Mesendoderm (in vitro differentiated cells): ENCODE results near the gene GALNT1.
A peak's percentile ranks its signal among the peaks of the same experiment; 100 is the strongest.

ENCODE experiments used
- DNase-seq: peaks from one replicate; pipeline ENCODE4 v3.0.0; 2013
- H2AK5ac ChIP-seq: 2 replicates; pipeline ENCODE4 v1.6.1; 2013; ENCODE audit warnings: low read length, inconsistent platforms
- H2BK120ac ChIP-seq: 2 replicates; pipeline ENCODE4 v1.6.1; 2013; ENCODE audit warnings: low read depth, mild to moderate bottlenecking, low read length, moderate library complexity, mixed read lengths
- H2BK15ac ChIP-seq: replicated peaks from 2 replicates; pipeline ENCODE4 v1.6.1; 2013; ENCODE audit warnings: low read depth, mild to moderate bottlenecking, moderate library complexity
- H2BK5ac ChIP-seq: 2 replicates; pipeline ENCODE4 v1.6.1; 2013; ENCODE audit warnings: low read length, inconsistent platforms
- H3K18ac ChIP-seq: 2 replicates; pipeline ENCODE4 v1.6.1; 2013; ENCODE audit warnings: mild to moderate bottlenecking, low read length, mixed read lengths
- H3K23ac ChIP-seq: one replicate; pipeline ENCODE4 v1.6.1; 2013; ENCODE audit warnings: low read length
- H3K27ac ChIP-seq: 2 replicates; pipeline ENCODE4 v1.5.1; 2013; ENCODE audit warnings: low read depth, mild to moderate bottlenecking, inconsistent platforms, low read length, moderate library complexity
- H3K27me3 ChIP-seq: 2 replicates; pipeline ENCODE4 v1.6.1; 2013; ENCODE audit warnings: low read length, control low read depth, mild to moderate bottlenecking, inconsistent platforms; ENCODE audit not compliant: insufficient read depth, poor library complexity
- H3K36me3 ChIP-seq: 2 replicates; pipeline ENCODE4 v1.6.1; 2013; ENCODE audit warnings: low read length, inconsistent platforms; ENCODE audit not compliant: control insufficient read depth, insufficient read depth
- H3K4ac ChIP-seq: one replicate; pipeline ENCODE4 v1.6.1; 2013; ENCODE audit warnings: low read depth, mild to moderate bottlenecking, low read length, moderate library complexity
- H3K4me1 ChIP-seq: 2 replicates; pipeline ENCODE4 v1.6.1; 2013; ENCODE audit warnings: low read depth, low read length, inconsistent platforms; ENCODE audit not compliant: control insufficient read depth
- H3K4me2 ChIP-seq: 2 replicates; pipeline ENCODE4 v1.6.1; 2013; ENCODE audit warnings: low read length
- H3K4me3 ChIP-seq: 2 replicates; pipeline ENCODE4 v1.5.1; 2013; ENCODE audit warnings: mild to moderate bottlenecking, low read length
- H3K56ac ChIP-seq: one replicate; pipeline ENCODE4 v1.6.1; 2013; ENCODE audit warnings: low read length
- H3K79me1 ChIP-seq: 2 replicates; pipeline ENCODE4 v1.6.1; 2013; ENCODE audit warnings: low read length, inconsistent platforms
- H3K79me2 ChIP-seq: 2 replicates; pipeline ENCODE4 v1.6.1; 2013; ENCODE audit warnings: mild to moderate bottlenecking, low read length; ENCODE audit not compliant: control insufficient read depth, insufficient read depth
- H3K9ac ChIP-seq: 2 replicates; pipeline ENCODE4 v1.6.1; 2013; ENCODE audit warnings: low read length, inconsistent platforms
- H4K5ac ChIP-seq: one replicate; pipeline ENCODE4 v1.6.1; 2013; ENCODE audit warnings: low read length
- H4K8ac ChIP-seq: one replicate; pipeline ENCODE4 v1.6.1; 2013; ENCODE audit warnings: low read depth, mild to moderate bottlenecking, control low read depth, low read length, moderate library complexity
- WGBS: extraction: QIAGEN DNeasy Blood & Tissue Kit; methylation state at CpG from one replicate; pipeline ENCODE4 v1.1.7; 2013; ENCODE audit warnings: low lambda C conversion rate, missing lambda C conversion rate; ENCODE audit not compliant: insufficient coverage; ENCODE audit errors: extremely low coverage; 5-methylcytosine and 5-hydroxymethylcytosine counted together

The GALNT1 gene

DNA sequence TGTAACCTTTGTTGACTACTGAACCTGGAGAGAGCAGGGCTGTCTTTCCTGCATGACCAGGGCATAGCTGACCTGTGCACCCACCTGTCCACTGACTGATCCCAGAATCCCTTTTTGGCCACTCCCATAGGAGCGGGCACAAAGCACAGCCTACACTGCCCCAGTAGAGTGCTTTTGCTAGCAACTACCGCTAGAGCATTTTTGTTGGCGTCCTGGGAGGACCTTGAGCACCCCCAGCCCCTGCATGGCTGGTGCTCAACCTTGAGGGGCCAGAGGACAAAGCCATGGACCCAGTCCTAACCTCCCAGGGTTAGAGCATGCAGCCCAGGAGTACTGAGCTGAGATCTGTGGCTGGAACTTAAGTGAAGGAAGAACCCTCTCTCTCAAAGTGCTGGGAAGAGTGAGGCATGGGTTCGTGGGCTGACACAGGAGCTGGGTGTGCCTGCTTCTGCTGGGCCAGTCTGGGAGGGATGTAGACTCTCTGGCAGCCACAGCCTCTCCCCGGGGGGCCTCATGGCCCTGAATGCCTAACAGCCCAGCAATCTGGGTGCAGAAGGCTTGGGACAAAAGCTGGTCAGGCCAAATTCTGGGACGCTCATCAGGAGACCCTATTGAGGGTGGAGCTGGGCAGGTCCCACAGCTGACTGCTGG is 140.0 kb downstream of the GALNT1 start:
- no CpG with 5 or more reads among the region's 6 CpGs for WGBS
- Histone ChIP-seq H3K4me3 (no peak overlapping the region), H2BK120ac (no peak overlapping the region), H2BK15ac (no peak overlapping the region), H3K79me1 (no peaks in the 10 kb centered on the region), H3K4ac (no peak overlapping the region), H3K27ac (no peak overlapping the region), H3K23ac (no peak overlapping the region), H3K36me3 (no peaks in the 10 kb centered on the region), H3K9ac (no peak overlapping the region), H4K5ac (no peak overlapping the region), H2AK5ac (no peak overlapping the region), H3K27me3 (no peaks in the 10 kb centered on the region), H3K79me2 (no peaks in the 10 kb centered on the region), H3K4me2 (no peak overlapping the region), H2BK5ac (no peak overlapping the region), H3K56ac (no peak overlapping the region), H3K18ac (no peak overlapping the region), H3K4me1 (no peaks in the 10 kb centered on the region), H4K8ac (no peak overlapping the region)
- no peak for DNase-seq

DNA sequence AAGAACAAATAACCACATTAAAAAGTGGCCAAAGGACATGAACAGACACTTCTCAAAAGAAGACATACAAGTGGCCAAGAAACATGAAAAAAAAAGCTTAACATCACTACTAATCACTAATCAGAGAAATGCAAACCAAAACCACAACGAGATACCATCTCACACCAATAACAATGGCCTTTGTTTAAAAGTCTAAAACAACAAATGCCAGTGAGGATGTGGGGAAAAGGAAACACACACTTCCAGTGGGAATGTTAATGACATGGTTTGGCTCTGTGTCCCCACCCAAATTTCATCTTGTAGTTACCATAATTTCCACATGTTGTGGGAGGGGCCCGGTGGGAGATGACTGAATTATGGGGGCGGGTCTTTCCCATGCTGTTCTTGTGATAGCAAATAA is 147.1 kb downstream of the GALNT1 start:
- H4K8ac ChIP-seq, result no peak overlapping the region
- H2AK5ac ChIP-seq, result no peak overlapping the region
- no peak overlapping the region for H2BK15ac ChIP-seq
- no peak overlapping the region for H2BK120ac ChIP-seq
- H3K4ac ChIP-seq, result no peak overlapping the region
- H3K4me3 ChIP-seq, result no peak overlapping the region
- no peak overlapping the region for H3K9ac ChIP-seq
- H4K5ac ChIP-seq, result no peak overlapping the region
- no peak overlapping the region for H2BK5ac ChIP-seq
- no peak overlapping the region for H3K27ac ChIP-seq
- H3K56ac ChIP-seq, result no peak overlapping the region
- no peaks in the 10 kb centered on the region for H3K4me1 ChIP-seq
- WGBS, result no CpG with 5 or more reads among the region's 3 CpGs
- H3K79me1 ChIP-seq, result no peaks in the 10 kb centered on the region
- no peaks in the 10 kb centered on the region for H3K36me3 ChIP-seq
- H3K79me2 ChIP-seq, result no peaks in the 10 kb centered on the region
- no peak overlapping the region for H3K23ac ChIP-seq
- no peaks in the 10 kb centered on the region for H3K27me3 ChIP-seq
- H3K18ac ChIP-seq, result no peak overlapping the region
- peak; percentile 46 for DNase-seq
- no peak overlapping the region for H3K4me2 ChIP-seq

DNA sequence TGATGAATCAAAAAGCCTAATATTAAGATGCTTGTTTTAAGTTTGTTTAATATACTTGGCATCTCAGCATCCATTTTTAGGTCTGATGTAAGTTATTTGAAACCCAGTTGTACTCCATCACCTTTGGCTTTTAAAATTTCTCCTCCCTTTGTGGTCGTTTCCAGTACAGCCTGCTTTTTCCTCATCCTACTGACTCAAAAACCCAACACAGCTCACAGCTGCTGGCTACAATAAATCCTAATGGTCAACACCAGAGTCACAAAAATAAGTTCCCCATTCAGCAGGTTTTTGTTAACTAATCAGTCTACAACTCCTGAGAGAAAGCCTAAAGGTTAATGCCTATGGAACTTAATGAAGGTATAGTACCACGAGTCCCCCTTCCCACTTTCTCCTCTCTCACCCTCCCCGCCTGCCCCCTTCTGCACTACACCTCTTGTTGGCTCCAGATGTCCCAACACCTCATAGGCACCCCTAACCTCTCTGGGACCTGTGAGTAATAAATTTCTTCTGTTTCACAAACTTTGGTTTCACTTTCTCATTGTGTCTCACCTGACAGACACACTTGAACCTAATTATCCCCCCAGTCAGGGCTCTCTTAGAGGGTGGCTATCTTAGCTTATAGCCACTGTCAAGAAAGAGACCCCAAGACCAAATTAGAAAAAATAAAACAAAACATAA is 148.6 kb downstream of the GALNT1 start:
- Histone ChIP-seq H3K79me1 (no peaks in the 10 kb centered on the region), H2BK5ac (no peak overlapping the region), H2BK120ac (no peak overlapping the region), H3K4me3 (no peak overlapping the region), H2BK15ac (no peak overlapping the region), H3K23ac (no peak overlapping the region), H3K18ac (no peak overlapping the region), H3K27me3 (no peaks in the 10 kb centered on the region), H3K9ac (no peak overlapping the region), H3K36me3 (no peaks in the 10 kb centered on the region), H3K4me2 (no peak overlapping the region), H2AK5ac (no peak overlapping the region), H3K27ac (no peak overlapping the region), H4K5ac (no peak overlapping the region), H3K79me2 (no peaks in the 10 kb centered on the region), H3K56ac (no peak overlapping the region), H3K4ac (no peak overlapping the region), H3K4me1 (no peaks in the 10 kb centered on the region), H4K8ac (no peak overlapping the region)
- WGBS, result no CpG with 5 or more reads among the region's 3 CpGs
- DNase-seq, result no peak

DNA sequence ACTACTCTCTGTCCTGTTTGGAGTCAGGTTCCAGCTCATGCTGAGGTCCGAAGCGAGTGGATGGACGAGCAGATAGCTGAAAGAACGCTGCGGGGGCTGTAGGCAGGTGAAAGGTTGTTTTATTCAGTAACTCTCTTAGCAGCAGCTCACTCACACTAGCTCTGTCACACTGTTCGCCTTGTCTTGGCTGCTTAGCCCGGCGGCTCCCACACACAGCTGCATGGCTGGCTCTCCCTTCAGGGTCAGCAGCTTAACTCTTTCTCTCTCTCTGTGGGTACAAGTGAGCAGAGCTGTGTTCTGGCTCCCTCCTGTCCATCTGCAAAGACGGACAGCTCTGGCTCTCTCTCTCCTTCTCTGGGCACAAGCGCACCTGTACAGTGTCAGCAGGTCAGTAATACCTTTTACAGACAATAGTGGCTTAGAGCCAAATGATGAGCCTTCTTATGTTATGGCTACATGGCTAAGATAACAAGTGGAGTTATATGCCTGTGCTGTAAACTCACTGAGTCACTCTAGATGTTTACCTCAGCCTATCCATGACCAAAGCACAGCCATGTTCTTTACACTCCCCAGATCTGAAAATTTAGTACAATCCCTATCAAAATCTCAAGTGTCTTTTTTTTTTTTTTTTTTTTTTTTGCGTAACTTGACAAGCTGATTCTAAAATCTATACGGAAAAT is 149.3 kb downstream of the GALNT1 start:
- H3K27ac ChIP-seq, result no peak overlapping the region
- no peak overlapping the region for H4K8ac ChIP-seq
- no peak overlapping the region for H2BK5ac ChIP-seq
- H2BK120ac ChIP-seq, result no peak overlapping the region
- no CpG with 5 or more reads among the region's 12 CpGs for WGBS
- no peak for DNase-seq
- no peak overlapping the region for H3K4me2 ChIP-seq
- H3K27me3 ChIP-seq, result no peaks in the 10 kb centered on the region
- no peak overlapping the region for H3K4me3 ChIP-seq
- no peak overlapping the region for H2BK15ac ChIP-seq
- no peak overlapping the region for H3K23ac ChIP-seq
- no peaks in the 10 kb centered on the region for H3K36me3 ChIP-seq
- H3K79me1 ChIP-seq, result no peaks in the 10 kb centered on the region
- H2AK5ac ChIP-seq, result no peak overlapping the region
- no peak overlapping the region for H4K5ac ChIP-seq
- H3K56ac ChIP-seq, result no peak overlapping the region
- H3K79me2 ChIP-seq, result no peaks in the 10 kb centered on the region
- no peaks in the 10 kb centered on the region for H3K4me1 ChIP-seq
- no peak overlapping the region for H3K18ac ChIP-seq
- no peak overlapping the region for H3K4ac ChIP-seq
- no peak overlapping the region for H3K9ac ChIP-seq

GRCh38 chr18:35731701-35732100 is 150.2 kb downstream of the GALNT1 start:
- Histone ChIP-seq H2BK5ac (no peak overlapping the region), H3K27me3 (no peaks in the 10 kb centered on the region), H4K8ac (no peak overlapping the region), H3K4me2 (no peak overlapping the region), H3K4me1 (no peaks in the 10 kb centered on the region), H3K9ac (no peak overlapping the region), H4K5ac (no peak overlapping the region), H3K23ac (no peak overlapping the region), H3K36me3 (no peaks in the 10 kb centered on the region), H3K79me2 (no peaks in the 10 kb centered on the region), H3K18ac (no peak overlapping the region), H2BK120ac (no peak overlapping the region), H3K27ac (no peak overlapping the region), H3K79me1 (no peaks in the 10 kb centered on the region), H3K4me3 (no peak overlapping the region), H2AK5ac (no peak overlapping the region), H3K4ac (no peak overlapping the region), H3K56ac (no peak overlapping the region), H2BK15ac (no peak overlapping the region)
- no peak for DNase-seq
